GM18873 (cell line): Measurements from ENCODE around the gene CSPG4.
"Not testable (repeated sequence)": the region's sequence is repeated elsewhere in the genome, so short reads cannot be mapped to it uniquely, and the experiment has no call there.

Experiments
- ATAC-seq: cut with Tn5 transposase; IDR thresholded peaks from one replicate; pipeline ENCODE4 v1.9.1; 2021; ENCODE audit warnings: mild to moderate bottlenecking, moderate library complexity, moderate number of reproducible peaks; ENCODE audit not compliant: unreplicated experiment, low FRiP score

CSPG4 gene

GRCh38 chr15:75705854-75706681 is 6.6 kb downstream of the CSPG4 start:
- ATAC-seq, result no peak

GRCh38 chr15:75705375-75705774 is 7.3 kb downstream of the CSPG4 start:
- ATAC-seq, result not testable (repeated sequence)

- ATAC-seq, result no peak
These were observed 8.0 kb downstream of the CSPG4 start for GRCh38 chr15:75704618-75705017.

GRCh38 chr15:75704263-75704615 is 8.4 kb downstream of the CSPG4 start:
- ATAC-seq, result no peak

GRCh38 chr15:75703440-75704262 is 9.0 kb downstream of the CSPG4 start:
- ATAC-seq, result not testable (repeated sequence)

GRCh38 chr15:75702436-75702835 is 10.2 kb downstream of the CSPG4 start:
- no peak for ATAC-seq

- not testable (repeated sequence) for ATAC-seq
These were observed 11.3 kb downstream of the CSPG4 start for GRCh38 chr15:75701071-75702003.

GRCh38 chr15:75699961-75700874 is 12.4 kb downstream of the CSPG4 start:
- ATAC-seq, result not testable (repeated sequence)

- ATAC-seq, result not testable (repeated sequence)
These were observed 13.1 kb downstream of the CSPG4 start for GRCh38 chr15:75699517-75699916.

GRCh38 chr15:75697974-75698747 is 14.5 kb downstream of the CSPG4 start:
- not testable (repeated sequence) for ATAC-seq

- ATAC-seq, result no peak
These were observed 15.1 kb downstream of the CSPG4 start for GRCh38 chr15:75697523-75697922.

GRCh38 chr15:75696854-75697259 is 15.8 kb downstream of the CSPG4 start:
- no peak for ATAC-seq

- no peak for ATAC-seq
These were observed 16.3 kb downstream of the CSPG4 start for GRCh38 chr15:75696311-75696720.

- no peak for ATAC-seq
These were observed 16.9 kb downstream of the CSPG4 start for GRCh38 chr15:75695634-75696310.

- no peak for ATAC-seq
These were observed 17.4 kb downstream of the CSPG4 start for GRCh38 chr15:75695220-75695619.

- no peak for ATAC-seq
These were observed 18.1 kb downstream of the CSPG4 start for GRCh38 chr15:75694241-75695182.
